ENCODE data around the gene TFB2M.
"Not testable (repeated sequence)": the region's sequence is repeated elsewhere in the genome, so short reads cannot be mapped to it uniquely, and the experiment has no call there.

The TFB2M gene
- 4.0 to 17.4 (median 10.2) reads per million in 17 experiments for total RNA-seq

- DNase-seq = peak; percentile 99 to 100 (median 99)
Observed at GRCh38 chr1:246566128-246566812, at the start of gene TFB2M, which contains the start of gene CNST. Gene TFB2M (minus strand): TSS chr1:246566261. CDS start chr1:246566138, 123 bp downstream. Gene CNST (plus strand): TSS chr1:246566456. CDS start chr1:246591563, 25,107 bp downstream.

- no peak for DNase-seq
Observed at GRCh38 chr1:246613096-246613758, 47.2 kb upstream of the TFB2M start.

GRCh38 chr1:246609632-246610031 lies 43.6 kb upstream of the TFB2M start:
- DNase-seq = peak in 2 of 4 experiments; percentile 18 to 46

- DNase-seq = peak; percentile 88 to 97 (median 94)
Observed at GRCh38 chr1:246608616-246609376, 42.7 kb upstream of the TFB2M start.

- DNase-seq = peak in 1 of 4 experiments; percentile 24
Observed at GRCh38 chr1:246607462-246607861, 41.4 kb upstream of the TFB2M start.

- not testable (repeated sequence) for DNase-seq
Observed at GRCh38 chr1:246605231-246605630, 39.2 kb upstream of the TFB2M start.

- no peak for DNase-seq
Observed at GRCh38 chr1:246602194-246602593, 36.1 kb upstream of the TFB2M start.

- DNase-seq = no peak
Observed at GRCh38 chr1:246600579-246600978, 34.5 kb upstream of the TFB2M start.

- DNase-seq = peak in 3 of 4 experiments; percentile 47 to 62 (median 49)
Observed at GRCh38 chr1:246599315-246599714, 33.3 kb upstream of the TFB2M start.

- no peak for DNase-seq
Observed at GRCh38 chr1:246597971-246598370, 31.9 kb upstream of the TFB2M start.

GRCh38 chr1:246597340-246597739 lies 31.3 kb upstream of the TFB2M start:
- peak in 1 of 4 experiments; percentile 23 for DNase-seq

- DNase-seq = no peak
Observed at GRCh38 chr1:246595146-246595545, 29.1 kb upstream of the TFB2M start.

- no peak for DNase-seq
Observed at GRCh38 chr1:246592695-246593094, 26.6 kb upstream of the TFB2M start.

GRCh38 chr1:246591958-246592357 lies 25.9 kb upstream of the TFB2M start:
- no peak for DNase-seq

- DNase-seq = peak in 1 of 4 experiments; percentile 31
Observed at GRCh38 chr1:246591504-246591903, 25.4 kb upstream of the TFB2M start.

- DNase-seq = no peak
Observed at GRCh38 chr1:246591047-246591446, 25.0 kb upstream of the TFB2M start.

GRCh38 chr1:246589919-246590318 lies 23.9 kb upstream of the TFB2M start:
- not testable (repeated sequence) for DNase-seq

GRCh38 chr1:246588159-246588721 lies 22.2 kb upstream of the TFB2M start:
- DNase-seq = peak in 2 of 4 experiments; percentile 51 to 60

GRCh38 chr1:246587606-246588005 lies 21.5 kb upstream of the TFB2M start:
- peak; percentile 27 to 82 (median 64) for DNase-seq

GRCh38 chr1:246587032-246587431 lies 21.0 kb upstream of the TFB2M start:
- DNase-seq = no peak

GRCh38 chr1:246583448-246584185 lies 17.6 kb upstream of the TFB2M start:
- peak in 2 of 4 experiments; percentile 32 to 34 for DNase-seq

- DNase-seq = no peak
Observed at GRCh38 chr1:246583056-246583440, 17.0 kb upstream of the TFB2M start.

Data from suppressor macrophage (primary cell).